ENCODE data around the gene NR1H3. TPM values are rescaled to one million over a fixed set of nuclear protein-coding genes. Genes with fewer than 3 reads are reported as not detected.
"Not testable (repeated sequence)": the region's sequence is repeated elsewhere in the genome, so short reads cannot be mapped to it uniquely, and the experiment has no call there.

The NR1H3 gene
- total RNA-seq, 2 donors from 2014 or later, result 31.8 to 34.2 TPM

GRCh38 chr11:47308050-47308823, 50.4 kb downstream of the NR1H3 start:
- Histone ChIP-seq H3K27me3 (replicated peaks; ENCODE audit: insufficient read depth) (no peaks in the 10 kb centered on the region), H3K27ac (no peak overlapping the region), H3K9me3 (no peaks in the 10 kb centered on the region), H3K4me3 (no peak overlapping the region), H3K36me3 (peaks cover 9 to 22% of the 10 kb centered on the region in 2 donors), H3K4me1 (replicated peaks) (no peaks in the 10 kb centered on the region)
- intact Hi-C loops (cut with DNase I), result no loop called here
- DNase-seq (ENCODE audit: low spot score), result no peak
- TF ChIP-seq POLR2A (IDR thresholded peaks at IDR 0.05) (no peak), POLR2AphosphoS5 (IDR thresholded peaks at IDR 0.05) (no peak)
- TF ChIP-seq, protein P1, sequence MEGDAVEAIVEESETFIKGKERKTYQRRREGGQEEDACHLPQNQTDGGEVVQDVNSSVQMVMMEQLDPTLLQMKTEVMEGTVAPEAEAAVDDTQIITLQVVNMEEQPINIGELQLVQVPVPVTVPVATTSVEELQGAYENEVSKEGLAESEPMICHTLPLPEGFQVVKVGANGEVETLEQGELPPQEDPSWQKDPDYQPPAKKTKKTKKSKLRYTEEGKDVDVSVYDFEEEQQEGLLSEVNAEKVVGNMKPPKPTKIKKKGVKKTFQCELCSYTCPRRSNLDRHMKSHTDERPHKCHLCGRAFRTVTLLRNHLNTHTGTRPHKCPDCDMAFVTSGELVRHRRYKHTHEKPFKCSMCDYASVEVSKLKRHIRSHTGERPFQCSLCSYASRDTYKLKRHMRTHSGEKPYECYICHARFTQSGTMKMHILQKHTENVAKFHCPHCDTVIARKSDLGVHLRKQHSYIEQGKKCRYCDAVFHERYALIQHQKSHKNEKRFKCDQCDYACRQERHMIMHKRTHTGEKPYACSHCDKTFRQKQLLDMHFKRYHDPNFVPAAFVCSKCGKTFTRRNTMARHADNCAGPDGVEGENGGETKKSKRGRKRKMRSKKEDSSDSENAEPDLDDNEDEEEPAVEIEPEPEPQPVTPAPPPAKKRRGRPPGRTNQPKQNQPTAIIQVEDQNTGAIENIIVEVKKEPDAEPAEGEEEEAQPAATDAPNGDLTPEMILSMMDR (IDR thresholded peaks at IDR 0.05), result no peak
- 85% methylated on average over 6 of the region's 6 CpGs for WGBS

DNA sequence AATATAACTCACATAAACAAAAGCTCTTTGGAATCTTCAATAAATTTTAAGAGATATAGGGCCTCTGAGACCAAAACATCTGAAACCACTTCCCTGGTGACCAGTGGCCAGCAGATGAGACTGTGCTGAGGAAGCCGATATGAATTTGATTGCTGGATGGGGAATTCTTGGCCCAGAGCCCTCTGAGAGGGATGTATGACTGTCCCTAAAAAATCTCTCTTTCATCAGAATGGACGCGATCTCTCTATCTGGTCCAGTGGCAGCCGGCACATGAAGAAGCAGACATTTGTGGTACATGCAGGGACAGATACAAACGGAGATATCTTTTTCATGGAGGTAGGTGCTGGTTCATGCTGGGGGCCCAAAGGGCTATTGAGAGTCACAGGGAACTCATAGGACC, 57.2 kb downstream of the NR1H3 start:
- H3K27ac ChIP-seq, result no peak overlapping the region
- no peak overlapping the region for H3K4me3 ChIP-seq
- whole genome bisulfite sequencing, result 82% methylated on average over 5 of the region's 5 CpGs
- H3K4me1 ChIP-seq (replicated peaks), result no peaks in the 10 kb centered on the region
- no peak for DNase-seq (ENCODE audit: low spot score)
- no peaks in the 10 kb centered on the region for H3K9me3 ChIP-seq
- H3K36me3 ChIP-seq, result peaks cover 5 to 28% of the 10 kb centered on the region in 2 donors
- no peak for TF ChIP-seq POLR2AphosphoS5 (IDR thresholded peaks at IDR 0.05)
- TF ChIP-seq POLR2A (IDR thresholded peaks at IDR 0.05), result no peak
- TF ChIP-seq, protein P1 (IDR thresholded peaks at IDR 0.05), result no peak
- H3K27me3 ChIP-seq (replicated peaks; ENCODE audit: insufficient read depth), result no peaks in the 10 kb centered on the region
- intact Hi-C loops (cut with DNase I), result no loop called here

- DNase-seq (ENCODE audit: low spot score); H3K9me3 ChIP-seq; H3K27me3 ChIP-seq (replicated peaks; ENCODE audit: insufficient read depth); intact Hi-C loops (cut with DNase I); H3K4me1 ChIP-seq (replicated peaks); H3K4me3 ChIP-seq; H3K27ac ChIP-seq: not testable (repeated sequence)
- H3K36me3 ChIP-seq, result peaks cover 2 to 17% of the 10 kb centered on the region in 2 donors
- 94% methylated on average over 8 of the region's 8 CpGs for WGBS
Measured at GRCh38 chr11:47316501-47316900, 58.7 kb downstream of the NR1H3 start.

DNA sequence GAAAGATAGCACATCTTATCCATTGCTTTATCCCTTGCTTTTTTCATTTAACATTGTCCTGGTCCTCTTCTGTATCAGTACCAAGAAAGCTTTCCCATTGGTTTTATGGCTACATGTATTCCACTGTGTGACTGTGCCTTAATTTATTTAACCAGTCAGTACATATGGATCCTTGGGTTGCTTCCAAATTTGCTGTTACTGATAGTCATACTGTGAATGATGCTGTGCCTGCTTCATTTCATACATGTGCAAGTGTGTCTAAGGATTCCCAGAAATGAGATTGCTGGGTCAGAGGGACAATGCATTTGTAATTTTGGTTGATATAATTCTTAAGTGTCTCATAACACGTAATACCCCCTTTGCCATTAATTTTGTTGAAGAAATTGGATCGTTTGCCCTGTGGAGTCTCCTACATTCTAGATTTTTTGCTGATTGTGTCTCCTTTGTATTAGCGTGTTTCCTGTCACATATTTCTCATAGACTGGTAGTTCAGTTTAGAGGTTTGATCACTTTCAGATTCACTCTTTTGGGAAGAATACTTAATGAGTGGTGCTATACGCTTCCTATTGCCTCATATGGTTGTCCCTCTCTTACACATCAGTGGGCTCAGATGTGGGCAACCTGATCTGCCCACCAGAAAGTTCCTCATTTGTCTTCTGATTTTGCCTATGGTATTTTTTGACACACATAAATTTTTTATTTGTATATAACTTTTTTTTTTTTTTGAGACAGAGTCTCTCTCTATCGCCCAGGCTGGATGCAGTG, 59.5 kb downstream of the NR1H3 start:
- H3K9me3 ChIP-seq, result no peaks in the 10 kb centered on the region
- H3K36me3 ChIP-seq, result peaks cover 2 to 11% of the 10 kb centered on the region in 2 donors
- no peaks in the 10 kb centered on the region for H3K27me3 ChIP-seq (replicated peaks; ENCODE audit: insufficient read depth)
- intact Hi-C loops (cut with DNase I), result no loop called here
- no peak overlapping the region for H3K27ac ChIP-seq
- DNase-seq (ENCODE audit: low spot score), result no peak
- WGBS, result 88% methylated on average over 5 of the region's 5 CpGs
- TF ChIP-seq, protein P1 (IDR thresholded peaks at IDR 0.05), result no peak
- TF ChIP-seq POLR2AphosphoS5 (IDR thresholded peaks at IDR 0.05), result no peak
- TF ChIP-seq POLR2A (IDR thresholded peaks at IDR 0.05), result no peak
- H3K4me1 ChIP-seq (replicated peaks), result no peaks in the 10 kb centered on the region
- H3K4me3 ChIP-seq, result no peak overlapping the region

- Histone ChIP-seq H3K9me3 (no peaks in the 10 kb centered on the region), H3K27ac (no peak overlapping the region), H3K4me3 (no peak overlapping the region), H3K36me3 (peaks cover 2 to 11% of the 10 kb centered on the region in 2 donors), H3K4me1 (replicated peaks) (no peaks in the 10 kb centered on the region), H3K27me3 (replicated peaks; ENCODE audit: insufficient read depth) (no peaks in the 10 kb centered on the region)
- DNase-seq (ENCODE audit: low spot score), result no peak
- 91% methylated on average over 2 of the region's 2 CpGs for WGBS
- intact Hi-C loops (cut with DNase I), result no loop called here
- TF ChIP-seq POLR2A (IDR thresholded peaks at IDR 0.05) (no peak), POLR2AphosphoS5 (IDR thresholded peaks at IDR 0.05) (no peak)
- TF ChIP-seq, protein P1 (IDR thresholded peaks at IDR 0.05), result no peak
Measured at GRCh38 chr11:47318166-47318565, 60.4 kb downstream of the NR1H3 start.

Other genes starting within 250 kb of the NR1H3 start
- gene ARFGAP2, start 81.1 kb upstream of the NR1H3 start, total RNA-seq, result 100 to 1,000 TPM; 111 to 146 TPM
- 10 to 100 TPM; 38.3 to 92.3 TPM for gene PACSIN3, start 71.6 kb upstream of the NR1H3 start, total RNA-seq
- 10 to 100 TPM; 27.4 to 41.3 TPM for gene DDB2, start 43.0 kb upstream of the NR1H3 start, total RNA-seq
- gene ACP2, start 9.2 kb upstream of the NR1H3 start, total RNA-seq, result 100 to 1,000 TPM in 1 of 2 donors, 10 to 100 TPM in 1; 94.6 to 104 TPM
- gene MADD, start 12.1 kb downstream of the NR1H3 start, total RNA-seq, result 10 to 100 TPM; 53.6 to 87.3 TPM
- gene MYBPC3, start 94.7 kb downstream of the NR1H3 start, total RNA-seq, result under 1 TPM in 1 of 2 donors, not detected in 1; 0.91 TPM
- gene SPI1, start 120.6 kb downstream of the NR1H3 start, total RNA-seq, result 10 to 100 TPM in 1 of 2 donors, 1 to 10 TPM in 1; 6.8 to 13.4 TPM
- 10 to 100 TPM; 53.1 to 93.7 TPM for gene SLC39A13, start 150.6 kb downstream of the NR1H3 start, total RNA-seq
- gene PSMC3, start 168.4 kb downstream of the NR1H3 start, total RNA-seq, result 100 to 1,000 TPM in 1 of 2 donors, 10 to 100 TPM in 1; 99.2 to 133 TPM
- gene RAPSN, start 191.1 kb downstream of the NR1H3 start, total RNA-seq, result 1 to 10 TPM in 1 of 2 donors, not detected in 1; 1.3 TPM